GM21528 (cell line): Measurements from ENCODE around the gene SBK3.
"Not testable (repeated sequence)": the region's sequence is repeated elsewhere in the genome, so short reads cannot be mapped to it uniquely, and the experiment has no call there.

Source experiments
- ATAC-seq: cut with Tn5 transposase; IDR thresholded peaks from one replicate; pipeline ENCODE4 v1.9.1; 2021; ENCODE audit warnings: mild to moderate bottlenecking, moderate library complexity; ENCODE audit not compliant: unreplicated experiment, low FRiP score

Gene SBK3

GRCh38 chr19:55525289-55526101 lies 19.8 kb downstream of the SBK3 start:
- no peak for ATAC-seq

- no peak for ATAC-seq
Measured at GRCh38 chr19:55520691-55521292, 24.6 kb downstream of the SBK3 start.

- ATAC-seq = no peak
Measured at GRCh38 chr19:55519451-55520311, 25.7 kb downstream of the SBK3 start.

- ATAC-seq = peak; percentile 95
Measured at GRCh38 chr19:55516878-55517620, 28.3 kb downstream of the SBK3 start.

- ATAC-seq = no peak
Measured at GRCh38 chr19:55508120-55508519, 37.2 kb downstream of the SBK3 start.

GRCh38 chr19:55504981-55505380 lies 40.4 kb downstream of the SBK3 start:
- ATAC-seq = no peak

GRCh38 chr19:55504252-55504603 lies 41.1 kb downstream of the SBK3 start:
- ATAC-seq = peak; percentile 14

GRCh38 chr19:55503502-55504251 lies 41.7 kb downstream of the SBK3 start:
- ATAC-seq = peak; percentile 88

- ATAC-seq = no peak
Measured at GRCh38 chr19:55503157-55503501, 42.2 kb downstream of the SBK3 start.

- no peak for ATAC-seq
Measured at GRCh38 chr19:55502197-55502952, 43.0 kb downstream of the SBK3 start.

- ATAC-seq = no peak
Measured at GRCh38 chr19:55500368-55500952, 44.9 kb downstream of the SBK3 start.

GRCh38 chr19:55498246-55498840 lies 47.0 kb downstream of the SBK3 start:
- ATAC-seq = no peak

GRCh38 chr19:55497763-55498162 lies 47.6 kb downstream of the SBK3 start:
- no peak for ATAC-seq

GRCh38 chr19:55496820-55497219 lies 48.5 kb downstream of the SBK3 start:
- ATAC-seq = not testable (repeated sequence)

- ATAC-seq = no peak
Measured at GRCh38 chr19:55495646-55496349, 49.5 kb downstream of the SBK3 start.

GRCh38 chr19:55494172-55494761 lies 51.1 kb downstream of the SBK3 start:
- ATAC-seq = no peak

GRCh38 chr19:55493645-55494171 lies 51.6 kb downstream of the SBK3 start:
- ATAC-seq = no peak
